Rectal smooth muscle tissue (tissue), 1 donor: ENCODE data around the gene TMEM19.

ENCODE experiments used
- H3K27ac ChIP-seq: one replicate; pipeline ENCODE4 v1.7.0; 2013; ENCODE audit warnings: low read depth, low read length, inconsistent platforms
- H3K27me3 ChIP-seq: one replicate; pipeline ENCODE4 v1.7.0; 2013; ENCODE audit warnings: low read length; ENCODE audit not compliant: control insufficient read depth, insufficient read depth
- H3K36me3 ChIP-seq: one replicate; pipeline ENCODE4 v1.7.0; 2013; ENCODE audit warnings: low read length; ENCODE audit not compliant: control insufficient read depth, insufficient read depth
- H3K4me1 ChIP-seq: one replicate; pipeline ENCODE4 v1.7.0; 2013; ENCODE audit warnings: low read length; ENCODE audit not compliant: control insufficient read depth, insufficient read depth
- H3K4me3 ChIP-seq: one replicate; pipeline ENCODE4 v1.7.0; 2013; ENCODE audit warnings: low read length
- H3K9ac ChIP-seq: one replicate; pipeline ENCODE4 v1.7.0; 2013; ENCODE audit warnings: low read length

Gene TMEM19

DNA sequence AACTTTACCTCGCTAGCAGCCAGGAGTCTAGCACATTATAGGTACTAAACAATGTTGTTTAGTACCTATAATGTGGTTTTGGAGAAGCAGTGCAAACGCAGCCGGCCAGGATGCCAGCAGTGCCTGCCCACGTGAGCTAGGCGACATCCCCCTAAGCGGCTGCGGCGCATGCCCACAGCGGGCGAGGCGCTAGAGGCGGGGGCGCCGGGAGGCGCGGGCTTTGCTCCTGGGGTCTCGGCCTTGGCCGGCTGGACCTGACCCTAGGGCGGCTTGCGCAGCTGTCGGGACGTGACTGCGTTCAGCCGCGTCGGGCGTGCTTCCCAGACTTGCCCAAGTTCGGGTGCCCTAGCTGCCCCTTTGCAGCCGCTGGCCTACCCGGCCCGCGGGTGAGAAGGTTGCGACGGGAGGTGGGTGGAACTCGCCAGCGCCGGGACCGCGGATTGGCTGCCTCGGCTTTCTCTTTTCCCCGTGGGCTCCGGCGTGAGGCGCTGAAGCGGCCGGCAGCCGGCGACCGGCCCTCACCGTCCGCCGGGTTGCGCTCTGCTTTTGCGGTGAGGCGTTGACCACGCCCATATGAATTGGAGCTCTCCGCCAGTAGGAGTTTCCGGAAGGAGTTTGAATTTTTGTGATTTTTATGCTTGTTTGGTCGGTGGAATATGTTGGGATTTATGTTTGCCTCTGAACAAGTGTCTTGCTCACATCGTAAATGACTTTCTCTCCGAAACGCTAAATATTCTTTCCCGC, at the start of gene TMEM19:
TSS of gene TMEM19 (plus strand) at position 169 of the 744 bp plus-strand sequence. CDS start 599 bp downstream, outside the sequence.
- no peaks in the 10 kb centered on the region for H3K36me3 ChIP-seq
- peak within 1 kb of the TSS; percentile 63 for H3K9ac ChIP-seq
- peak within 1 kb of the TSS; percentile 87 for H3K4me3 ChIP-seq
- peak within 1 kb of the TSS; percentile 89 for H3K27ac ChIP-seq
- H3K27me3 ChIP-seq, result no peaks in the 10 kb centered on the region
- H3K4me1 ChIP-seq, result peaks cover 8% of the 10 kb centered on the region

DNA sequence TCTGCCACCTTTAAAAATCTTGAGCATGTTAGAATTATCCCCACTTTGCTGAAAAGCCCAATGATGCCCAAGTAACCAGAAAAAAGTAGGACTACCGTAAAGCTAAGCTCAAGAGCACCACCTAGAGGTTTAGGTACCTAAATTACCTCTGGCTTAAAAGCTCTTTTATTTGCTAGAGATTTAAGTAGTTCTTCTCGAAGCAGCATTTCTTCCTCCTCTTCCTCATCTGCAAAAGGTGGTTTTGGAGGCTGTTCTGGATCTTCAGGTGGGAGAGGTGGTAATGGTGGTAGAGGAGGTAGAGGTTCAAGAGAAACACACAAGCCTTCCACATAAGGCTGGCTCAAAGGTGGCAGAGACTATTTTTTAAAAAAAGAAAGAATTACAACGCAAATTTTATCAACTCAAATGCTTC, 49.2 kb upstream of the TMEM19 start:
- Histone ChIP-seq H3K36me3 (peaks cover 33% of the 10 kb centered on the region), H3K9ac (no peak overlapping the region), H3K4me3 (no peak overlapping the region), H3K27ac (no peak overlapping the region), H3K4me1 (no peaks in the 10 kb centered on the region), H3K27me3 (no peaks in the 10 kb centered on the region)

DNA sequence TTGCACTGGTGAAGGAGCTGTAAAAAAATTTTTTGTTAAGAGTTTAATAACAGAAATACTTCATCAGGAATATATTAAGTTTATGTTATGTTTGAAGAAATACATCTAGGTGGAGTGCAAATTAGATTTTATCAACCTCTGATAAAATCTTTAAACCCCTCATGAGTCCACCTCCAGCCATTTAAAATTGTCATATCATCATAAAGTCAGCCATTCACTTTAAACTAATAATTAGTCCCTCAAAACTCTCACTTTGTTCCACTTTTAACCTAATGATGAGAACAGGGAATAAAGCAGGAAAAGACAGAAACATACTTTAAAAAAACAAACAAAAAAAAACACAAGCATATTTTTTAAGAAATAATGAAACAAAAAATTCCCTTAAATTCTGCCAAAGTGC, 47.4 kb upstream of the TMEM19 start:
- peaks cover 25% of the 10 kb centered on the region for H3K36me3 ChIP-seq
- H3K27ac ChIP-seq, result no peak overlapping the region
- H3K4me3 ChIP-seq, result no peak overlapping the region
- H3K9ac ChIP-seq, result no peak overlapping the region
- no peaks in the 10 kb centered on the region for H3K27me3 ChIP-seq
- no peaks in the 10 kb centered on the region for H3K4me1 ChIP-seq

DNA sequence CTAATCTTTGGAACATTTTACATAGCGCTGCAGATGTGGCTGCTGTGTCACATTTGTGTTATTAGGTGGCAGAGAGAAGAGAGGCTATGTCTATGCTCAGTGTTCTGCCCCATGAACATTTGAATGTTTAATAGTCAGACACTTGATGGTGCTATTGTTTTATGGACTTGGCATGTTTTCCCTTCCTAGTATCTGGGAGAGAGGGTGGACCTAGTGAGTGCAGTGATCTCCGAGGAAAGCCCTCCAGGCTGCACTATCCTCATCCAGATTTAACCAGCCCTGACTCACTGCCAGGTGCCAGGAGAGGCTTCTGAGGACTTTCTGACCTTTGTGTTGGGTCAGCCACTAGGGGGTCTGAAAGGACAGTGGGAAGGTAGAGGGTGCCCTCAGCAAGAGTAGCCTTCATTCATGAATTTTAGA, 46.5 kb upstream of the TMEM19 start:
- no peak overlapping the region for H3K4me3 ChIP-seq
- H3K36me3 ChIP-seq, result peaks cover 25% of the 10 kb centered on the region
- no peaks in the 10 kb centered on the region for H3K4me1 ChIP-seq
- no peaks in the 10 kb centered on the region for H3K27me3 ChIP-seq
- H3K9ac ChIP-seq, result no peak overlapping the region
- H3K27ac ChIP-seq, result no peak overlapping the region

DNA sequence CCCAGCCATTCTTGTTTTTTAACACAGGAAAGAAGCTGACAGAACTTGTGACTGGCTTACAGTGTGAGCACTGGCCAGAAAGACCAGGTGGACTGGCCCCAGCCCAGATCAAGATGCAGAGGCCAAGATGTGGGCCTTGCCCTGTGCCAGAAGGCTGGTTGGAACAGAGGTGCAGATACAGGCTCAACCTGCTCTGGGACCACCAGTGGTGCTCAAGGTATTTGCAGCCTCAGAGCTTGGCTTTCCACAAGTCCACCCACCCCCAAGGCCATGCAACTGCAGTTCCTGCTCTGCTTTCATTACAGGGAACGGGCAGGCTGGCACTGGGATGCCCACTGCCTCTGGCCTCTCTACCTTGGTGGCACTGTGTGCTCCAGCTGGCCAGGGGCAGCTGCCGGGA, 45.6 kb upstream of the TMEM19 start:
- Histone ChIP-seq H3K36me3 (peaks cover 25% of the 10 kb centered on the region), H3K9ac (no peak overlapping the region), H3K27ac (no peak overlapping the region), H3K27me3 (no peaks in the 10 kb centered on the region), H3K4me3 (no peak overlapping the region), H3K4me1 (no peaks in the 10 kb centered on the region)

DNA sequence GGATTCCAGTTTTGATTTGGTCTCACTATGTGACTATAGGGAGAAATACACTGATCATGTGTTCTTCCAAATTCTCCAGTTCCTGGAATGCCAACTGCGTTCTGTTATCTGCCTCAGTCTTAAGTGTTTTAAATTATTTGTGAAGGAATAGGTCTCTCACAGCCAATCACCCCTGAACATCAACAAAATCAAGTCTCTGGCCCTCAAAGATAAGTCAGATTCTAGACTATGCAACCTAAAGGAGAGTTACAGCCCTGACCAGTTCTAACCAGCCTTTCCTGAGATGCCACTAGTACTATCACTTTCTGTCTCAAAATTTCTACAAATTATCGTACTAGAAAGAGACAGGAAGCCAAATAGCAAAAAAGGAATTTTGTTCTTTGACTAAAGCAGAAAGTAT, 44.5 kb upstream of the TMEM19 start:
- Histone ChIP-seq H3K27me3 (no peaks in the 10 kb centered on the region), H3K4me3 (no peak overlapping the region), H3K9ac (no peak overlapping the region), H3K36me3 (peaks cover 24% of the 10 kb centered on the region), H3K4me1 (no peaks in the 10 kb centered on the region), H3K27ac (no peak overlapping the region)

DNA sequence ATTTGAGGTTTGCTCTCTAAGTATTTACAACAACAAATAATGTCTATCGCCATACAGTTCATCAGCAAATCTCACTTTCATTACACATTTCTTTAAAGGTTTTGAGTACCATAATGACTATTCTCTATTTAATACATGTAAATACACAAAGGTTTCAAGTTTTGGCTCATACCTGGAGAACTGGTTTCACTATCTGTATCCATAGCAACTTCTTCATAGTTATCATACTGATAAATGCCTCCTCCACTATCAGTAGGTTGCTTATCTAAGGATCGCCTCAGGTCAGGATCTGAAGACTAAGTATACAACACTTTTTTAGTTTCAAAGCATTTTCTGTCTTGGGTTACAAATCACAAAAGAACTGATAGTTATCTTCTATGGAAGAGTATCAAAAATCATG, 43.6 kb upstream of the TMEM19 start:
- H3K36me3 ChIP-seq, result peaks cover 22% of the 10 kb centered on the region
- no peak overlapping the region for H3K27ac ChIP-seq

DNA sequence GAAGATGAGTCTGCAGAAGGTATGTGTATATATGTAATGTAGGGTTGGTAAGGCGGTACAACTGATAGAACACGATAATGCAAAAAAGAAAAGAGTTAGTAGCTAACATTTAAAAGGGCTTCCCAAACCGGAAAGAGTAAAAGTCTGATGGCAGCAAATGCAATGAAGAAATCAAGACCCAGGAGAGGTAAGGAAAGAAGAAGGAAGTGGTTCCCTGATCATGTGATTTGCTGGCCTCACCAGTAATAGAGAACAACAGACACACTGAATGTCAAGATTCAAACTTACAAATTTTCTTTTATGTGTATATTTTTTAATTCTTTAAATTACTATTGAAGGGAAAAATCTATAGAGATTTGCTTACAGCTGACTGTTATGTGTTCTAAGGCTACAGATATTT, 40.6 kb upstream of the TMEM19 start:
- H3K36me3 ChIP-seq, result peaks cover 14% of the 10 kb centered on the region
- no peaks in the 10 kb centered on the region for H3K4me1 ChIP-seq
- no peak overlapping the region for H3K9ac ChIP-seq
- no peak overlapping the region for H3K27ac ChIP-seq
- no peak overlapping the region for H3K4me3 ChIP-seq
- H3K27me3 ChIP-seq, result no peaks in the 10 kb centered on the region

More for the DNA sequence above, 43.6 kb upstream of the TMEM19 start:
- Histone ChIP-seq H3K27me3 (no peaks in the 10 kb centered on the region), H3K9ac (no peak overlapping the region), H3K4me3 (no peak overlapping the region), H3K4me1 (no peaks in the 10 kb centered on the region)

DNA sequence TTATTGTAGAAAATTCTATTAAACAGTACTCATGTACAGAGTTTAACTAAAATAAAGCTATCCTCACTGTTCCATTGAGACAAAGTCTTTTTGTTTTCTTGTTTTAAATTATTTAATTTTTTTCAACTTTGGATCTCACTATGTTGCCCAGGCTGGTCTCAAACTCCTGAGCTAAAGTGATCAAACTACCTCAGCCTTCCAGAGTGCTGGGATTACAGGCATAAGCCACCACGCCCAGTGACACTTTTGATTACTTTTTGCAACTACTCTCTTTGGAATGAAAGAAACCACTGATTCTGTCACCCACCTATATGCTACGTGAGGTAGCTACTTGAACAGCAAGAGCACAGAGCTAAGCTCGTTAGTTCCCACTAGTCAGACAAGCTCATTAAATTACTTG, 39.4 kb upstream of the TMEM19 start:
- H3K27me3 ChIP-seq, result no peaks in the 10 kb centered on the region
- H3K27ac ChIP-seq, result no peak overlapping the region
- H3K36me3 ChIP-seq, result peaks cover 9% of the 10 kb centered on the region
- H3K4me1 ChIP-seq, result no peaks in the 10 kb centered on the region
- no peak overlapping the region for H3K9ac ChIP-seq
- no peak overlapping the region for H3K4me3 ChIP-seq

DNA sequence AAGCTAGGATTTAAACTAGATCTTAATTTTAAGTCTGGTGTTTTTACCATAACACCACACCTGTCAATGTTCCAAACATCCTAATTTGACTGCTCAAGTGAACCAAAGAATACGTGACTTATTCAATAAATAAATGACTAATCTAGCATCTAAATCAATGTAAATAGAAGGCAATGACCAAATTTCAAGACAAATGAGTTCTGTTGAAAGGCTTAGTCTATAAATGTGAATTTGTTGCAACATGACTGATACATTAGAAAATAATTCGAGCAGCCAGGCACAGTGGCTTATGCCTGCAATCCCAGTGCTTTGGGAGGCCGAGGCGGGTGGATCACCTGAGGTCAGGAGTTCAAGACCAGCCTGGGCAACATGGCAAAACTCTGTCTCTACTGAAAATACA, 37.3 kb upstream of the TMEM19 start:
- Histone ChIP-seq H3K4me1 (no peaks in the 10 kb centered on the region), H3K9ac (no peak overlapping the region), H3K4me3 (no peak overlapping the region), H3K27me3 (no peaks in the 10 kb centered on the region), H3K27ac (no peak overlapping the region), H3K36me3 (peaks cover 8% of the 10 kb centered on the region)

DNA sequence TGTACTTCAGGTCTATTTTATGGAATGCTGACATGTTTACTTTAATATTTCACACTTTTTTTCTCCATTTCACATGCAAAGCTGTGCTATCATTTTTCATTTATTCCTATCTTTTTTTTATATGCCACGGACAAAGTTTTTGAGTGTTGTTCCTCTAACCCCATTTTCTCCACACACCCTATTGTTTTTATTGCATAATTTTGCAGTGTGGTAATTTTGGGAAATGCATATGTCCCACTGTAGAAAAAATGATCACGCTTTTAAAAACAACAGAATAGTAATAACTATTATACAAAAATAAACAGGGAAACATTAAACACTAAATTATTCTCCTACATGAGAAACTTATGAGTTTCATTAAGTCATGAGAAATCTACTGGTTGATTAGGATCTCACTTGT, 36.5 kb upstream of the TMEM19 start:
- Histone ChIP-seq H3K4me1 (no peaks in the 10 kb centered on the region), H3K9ac (no peak overlapping the region), H3K36me3 (peaks cover 5% of the 10 kb centered on the region)

DNA sequence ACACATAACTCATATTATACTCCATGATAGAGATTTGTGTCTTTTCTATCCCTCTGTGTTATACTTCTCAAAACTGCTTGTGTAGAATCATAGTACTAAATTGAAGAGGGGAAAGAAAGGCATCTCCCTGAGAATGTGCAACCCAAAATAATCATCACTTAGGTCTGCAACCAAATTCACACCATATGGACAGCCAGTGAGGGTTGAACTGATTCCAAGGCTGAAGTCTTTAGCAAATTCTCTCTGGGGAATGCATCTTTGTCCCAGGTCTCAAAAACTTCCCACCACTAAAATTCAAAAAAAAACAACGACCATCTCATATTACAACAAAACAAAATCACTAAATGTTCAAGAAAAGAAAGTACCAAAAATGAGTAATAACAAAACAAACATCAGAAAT, 33.2 kb upstream of the TMEM19 start:
- Histone ChIP-seq H3K36me3 (peaks cover 5% of the 10 kb centered on the region), H3K4me3 (no peak overlapping the region), H3K27me3 (no peaks in the 10 kb centered on the region), H3K27ac (no peak overlapping the region), H3K4me1 (peaks cover 2% of the 10 kb centered on the region), H3K9ac (no peak overlapping the region)

More for the DNA sequence above, 36.5 kb upstream of the TMEM19 start:
- Histone ChIP-seq H3K27me3 (no peaks in the 10 kb centered on the region), H3K27ac (no peak overlapping the region), H3K4me3 (no peak overlapping the region)

DNA sequence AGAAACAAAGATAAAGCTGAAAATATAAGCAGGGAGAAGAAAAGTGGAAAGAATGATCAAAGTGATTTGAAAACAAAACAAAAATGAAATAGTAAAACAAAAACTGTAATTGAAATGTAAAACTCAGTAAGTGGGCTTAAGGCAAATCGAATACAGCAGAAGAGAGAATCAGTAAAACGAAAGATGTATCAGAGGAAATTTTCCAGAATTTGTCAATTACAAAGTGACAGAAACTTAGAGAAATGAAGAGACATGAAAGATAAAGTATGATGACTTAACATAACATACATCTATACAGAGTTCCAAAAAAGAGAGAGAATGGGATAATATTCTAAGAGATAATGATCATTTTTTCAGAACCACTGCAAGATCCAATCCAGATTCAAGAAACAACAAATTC, 32.7 kb upstream of the TMEM19 start:
- Histone ChIP-seq H3K36me3 (peaks cover 5% of the 10 kb centered on the region), H3K27ac (no peak overlapping the region), H3K9ac (no peak overlapping the region), H3K27me3 (no peaks in the 10 kb centered on the region), H3K4me1 (peaks cover 2% of the 10 kb centered on the region), H3K4me3 (no peak overlapping the region)
